ENCODE measurements around the gene SLC6A4.

DNA sequence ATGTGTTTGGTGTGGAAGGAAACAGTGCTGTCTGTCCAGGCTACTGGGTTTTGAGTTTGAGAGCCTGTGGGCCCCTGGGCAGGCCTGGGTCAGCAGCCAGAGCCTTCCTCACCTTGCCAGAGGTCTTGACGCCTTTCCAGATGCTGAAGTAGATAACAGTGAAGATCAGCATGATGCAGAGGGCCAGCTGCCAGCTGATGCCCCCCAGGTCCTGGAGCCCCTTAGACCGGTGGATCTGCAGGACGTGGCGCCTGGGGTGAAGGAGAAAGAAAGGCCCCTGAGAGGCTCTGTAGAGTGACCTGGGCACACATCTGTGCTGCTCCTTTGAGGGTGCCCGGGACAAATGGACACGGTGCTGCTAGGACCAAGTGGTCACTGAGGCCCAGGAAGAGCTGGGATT, 18.4 kb downstream of the SLC6A4 start:
- TF ChIP-seq POLR2A (IDR thresholded peaks at IDR 0.05) (no peak), CTCF (IDR thresholded peaks at IDR 0.05) (no peak)
